GM18868 (cell line): ENCODE data around the gene AKR7A3.
"Not testable (repeated sequence)": the region's sequence is repeated elsewhere in the genome, so short reads cannot be mapped to it uniquely, and the experiment has no call there.

ENCODE experiments used
- ATAC-seq: cut with Tn5 transposase; IDR thresholded peaks from one replicate; pipeline ENCODE4 v1.9.1; 2021; ENCODE audit warnings: mild to moderate bottlenecking, moderate library complexity; ENCODE audit not compliant: unreplicated experiment

AKR7A3 gene

DNA sequence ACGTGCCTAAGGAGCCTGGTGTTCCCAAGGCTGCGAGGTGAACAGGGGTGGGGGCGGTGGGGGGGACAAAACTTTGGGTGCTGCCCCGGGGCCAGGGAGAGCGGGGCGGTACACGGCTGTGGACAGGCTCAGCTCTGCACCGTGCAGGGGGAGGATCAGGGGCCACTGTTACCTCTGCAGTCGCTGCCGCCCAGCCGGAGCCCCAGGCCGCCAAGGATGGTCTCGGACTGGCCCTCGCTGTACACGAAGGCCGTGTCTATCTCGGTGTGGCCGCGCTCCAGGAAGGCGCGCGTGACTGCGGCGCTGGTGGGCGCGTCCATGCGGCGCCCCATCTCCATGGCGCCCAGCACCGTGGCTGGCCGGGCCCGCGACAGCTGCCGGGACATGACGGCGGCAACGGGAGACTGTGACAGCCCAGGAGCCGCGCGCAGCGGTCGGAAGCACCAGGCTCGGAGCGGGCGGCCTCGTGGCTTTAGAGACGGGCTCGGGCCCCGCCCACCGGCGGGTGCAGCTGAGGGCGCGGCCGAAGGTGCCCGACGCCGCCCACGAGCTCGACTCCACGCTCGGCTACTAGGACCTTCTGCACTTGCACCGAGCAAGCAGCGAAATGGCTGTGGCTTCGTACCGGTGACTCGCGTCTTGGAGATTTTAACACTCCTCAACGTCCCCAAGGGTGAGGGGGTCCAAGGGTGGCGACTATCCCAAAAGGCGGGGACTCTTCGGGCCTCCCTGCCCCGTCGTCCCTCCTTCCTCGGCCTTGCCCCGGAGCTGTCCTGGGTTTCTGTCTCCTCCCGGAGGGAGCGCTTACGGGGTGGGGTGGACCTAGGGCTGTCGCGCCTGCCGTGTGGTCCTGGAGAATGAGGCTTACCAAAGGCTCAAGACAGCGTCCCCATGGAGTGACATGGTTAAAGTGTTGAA lies at the start of gene AKR7A3:
AKR7A3 (minus strand) TSS at position 447 of the 918 bp plus-strand sequence; CDS start at position 386, 61 bp downstream.
- not testable (repeated sequence) for ATAC-seq

DNA sequence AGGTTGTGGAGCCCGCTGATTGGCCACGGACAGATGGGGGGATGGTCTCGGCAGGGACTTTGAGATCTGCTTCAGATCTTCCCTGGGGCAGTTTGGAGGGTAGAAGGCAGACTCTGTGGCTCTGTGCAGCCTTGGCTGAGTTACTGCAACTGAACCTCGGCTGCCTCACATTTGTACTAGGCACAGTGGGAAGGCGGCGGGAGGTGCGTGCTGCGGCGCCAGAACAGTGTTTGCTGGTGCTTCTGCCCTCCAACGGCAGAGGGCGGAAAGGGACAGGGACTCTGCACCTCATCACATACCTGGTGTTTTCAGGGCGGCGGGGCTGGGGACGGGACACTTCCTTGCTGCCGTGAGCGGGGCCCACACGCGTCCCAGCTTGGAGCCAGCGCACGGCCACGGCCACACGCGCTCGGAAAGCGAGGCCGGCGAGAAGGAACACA lies 49.8 kb upstream of the AKR7A3 start:
- ATAC-seq = no peak

DNA sequence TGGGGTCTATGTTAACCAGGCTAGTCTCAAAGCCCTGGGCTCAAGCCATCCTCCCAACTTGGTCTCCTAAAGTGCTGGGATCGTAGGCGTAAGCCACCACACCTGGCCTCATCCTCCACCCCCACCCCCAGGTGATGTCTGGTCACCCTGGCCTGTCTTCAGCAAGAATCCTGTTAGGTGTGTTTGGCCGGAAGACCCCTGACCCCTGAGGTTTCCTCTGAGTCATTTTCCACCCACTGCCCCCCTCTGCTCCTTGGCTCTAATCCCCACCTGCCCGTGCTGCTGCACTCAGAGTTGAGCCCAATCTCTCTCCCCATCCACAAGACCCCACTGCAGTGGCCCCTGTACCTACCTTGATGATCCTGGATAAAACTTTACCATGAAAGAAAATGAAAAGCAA lies 48.7 kb upstream of the AKR7A3 start:
- ATAC-seq = no peak

DNA sequence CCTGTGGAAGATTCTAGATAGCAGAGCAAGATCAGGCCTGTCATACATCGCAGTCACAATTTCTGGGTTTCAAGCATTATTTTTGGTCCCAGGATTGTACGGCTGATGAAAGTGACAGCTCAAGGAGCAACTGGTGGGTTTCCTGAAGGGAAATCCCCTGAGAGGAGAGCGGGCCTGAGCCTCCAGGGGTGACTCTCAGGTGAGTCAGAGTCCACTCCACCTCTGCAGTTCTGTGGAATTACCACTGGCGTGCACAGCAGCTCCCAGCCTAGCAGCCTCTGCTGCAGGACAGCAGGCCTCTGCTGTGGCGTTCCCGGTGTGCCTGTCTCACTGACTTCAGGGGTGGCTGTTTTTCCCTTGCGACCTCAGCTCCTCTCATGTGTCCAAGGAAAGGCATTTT lies 48.0 kb upstream of the AKR7A3 start:
- ATAC-seq = no peak

DNA sequence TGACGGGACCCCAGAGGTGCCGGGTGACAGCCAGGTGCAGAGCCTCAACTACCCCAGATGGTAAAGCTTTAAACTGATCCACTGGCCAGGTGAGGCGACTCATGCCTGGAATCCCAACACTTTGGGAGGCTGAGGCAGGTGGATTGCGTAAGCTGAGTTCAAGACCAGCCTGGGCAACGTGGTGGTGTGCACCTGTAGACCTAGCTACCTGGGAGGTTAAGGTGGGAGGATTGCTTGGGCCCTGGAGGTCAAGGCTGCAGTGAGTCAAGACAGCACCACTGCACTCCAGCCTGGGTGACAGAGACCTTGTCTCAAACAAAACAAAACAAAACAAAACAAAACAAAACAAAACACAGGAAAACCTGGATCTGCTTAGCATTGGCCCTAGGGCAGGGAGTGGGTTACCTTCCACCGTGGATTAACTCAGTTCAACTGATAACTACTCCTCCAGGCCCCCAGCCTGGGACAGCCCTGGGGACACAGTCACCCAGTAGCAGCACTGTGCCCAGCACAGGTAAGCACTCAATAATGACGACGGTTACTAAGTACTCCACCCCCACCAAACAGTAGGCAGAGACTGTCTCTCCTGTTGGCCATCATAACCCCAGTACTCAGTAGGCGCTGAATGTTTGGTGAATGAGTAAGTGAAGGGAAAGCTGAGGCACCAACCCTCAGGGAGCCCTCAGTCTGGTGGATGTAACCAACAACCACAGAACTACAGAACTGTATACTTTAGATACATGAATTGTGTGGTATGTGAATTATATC lies 45.2 kb upstream of the AKR7A3 start:
- ATAC-seq = no peak

DNA sequence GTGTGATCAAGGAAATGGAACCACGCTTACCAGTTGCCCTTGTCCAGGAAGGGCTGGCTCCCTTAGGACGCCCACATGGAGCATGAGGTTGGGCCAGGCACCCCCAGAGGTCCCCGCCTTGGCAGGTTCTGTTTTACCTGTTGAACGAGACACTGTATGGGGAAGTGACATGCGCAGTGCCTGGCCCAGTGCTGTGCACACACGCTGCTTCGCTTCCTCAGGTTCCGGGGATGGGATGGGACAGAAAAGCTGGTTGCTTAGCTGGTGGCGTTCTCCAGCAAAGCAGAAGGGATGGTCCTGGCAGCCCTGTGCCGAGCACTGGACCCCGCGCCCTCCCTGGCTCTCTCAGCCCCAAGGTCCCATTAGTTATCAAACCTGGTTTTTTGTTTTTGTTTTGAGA lies 44.3 kb upstream of the AKR7A3 start:
- no peak for ATAC-seq

DNA sequence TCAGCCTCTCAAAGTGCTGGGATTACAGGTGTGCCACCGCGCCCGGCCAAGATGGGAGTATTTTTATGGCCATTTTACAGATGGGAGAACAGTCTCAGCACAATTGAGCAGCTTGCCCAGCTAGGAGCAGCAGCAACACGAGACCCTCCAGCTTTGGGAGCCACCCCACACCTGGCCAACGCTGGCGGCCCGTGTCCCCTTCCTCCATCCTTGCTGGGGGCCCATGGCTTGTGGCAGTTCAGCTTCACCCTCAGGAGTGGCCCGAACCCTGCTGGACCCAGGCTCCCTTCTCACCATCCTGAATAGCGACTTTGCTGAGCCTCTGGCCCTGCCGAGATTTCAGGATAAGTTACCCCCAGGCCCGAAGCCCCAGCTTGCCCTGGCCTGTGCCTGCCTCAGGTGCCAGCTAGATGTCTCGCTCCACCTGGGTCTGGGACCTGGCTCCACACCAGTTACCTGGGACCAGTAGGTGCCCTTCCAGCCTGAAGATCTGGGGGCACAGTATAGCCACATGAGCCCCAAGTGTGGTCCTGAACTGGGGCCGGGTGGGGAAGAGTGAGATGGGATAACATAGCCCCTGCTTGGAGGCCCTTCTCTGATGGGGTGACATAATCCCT lies 42.8 kb upstream of the AKR7A3 start:
- no peak for ATAC-seq

DNA sequence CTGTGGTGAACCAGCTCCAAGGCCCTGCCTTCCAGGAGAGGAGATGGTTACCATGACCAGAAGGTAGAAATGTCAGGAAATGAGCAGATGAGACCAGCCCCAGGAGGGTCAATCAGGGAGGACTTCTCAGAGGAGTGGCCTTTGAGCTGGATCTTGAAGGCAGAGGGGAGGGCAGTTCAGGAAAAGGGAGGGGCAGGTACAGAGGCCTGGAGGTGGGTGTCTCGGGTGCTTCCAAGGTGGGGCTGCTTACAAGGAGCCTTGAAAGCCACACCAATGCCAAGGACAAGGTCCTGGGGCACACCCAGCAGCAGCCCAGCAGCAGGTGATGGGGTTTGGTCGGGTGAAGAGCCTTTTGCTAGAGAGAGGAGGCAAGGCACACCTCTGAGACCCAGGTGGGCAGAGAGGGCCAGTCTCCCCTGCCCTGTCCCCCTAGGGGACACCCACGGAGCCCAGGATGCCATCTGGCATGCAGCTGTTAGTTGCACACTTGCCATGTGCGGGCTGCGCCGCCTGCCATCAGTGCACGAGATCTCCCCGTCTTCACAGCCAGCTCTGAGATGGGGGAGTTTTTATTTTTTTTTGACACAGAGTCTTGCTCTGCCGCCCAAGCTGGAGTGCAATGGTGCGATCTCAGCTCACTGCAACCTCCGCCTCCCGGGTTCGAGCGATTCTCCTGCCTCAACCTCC lies 42.0 kb upstream of the AKR7A3 start:
- no peak for ATAC-seq

DNA sequence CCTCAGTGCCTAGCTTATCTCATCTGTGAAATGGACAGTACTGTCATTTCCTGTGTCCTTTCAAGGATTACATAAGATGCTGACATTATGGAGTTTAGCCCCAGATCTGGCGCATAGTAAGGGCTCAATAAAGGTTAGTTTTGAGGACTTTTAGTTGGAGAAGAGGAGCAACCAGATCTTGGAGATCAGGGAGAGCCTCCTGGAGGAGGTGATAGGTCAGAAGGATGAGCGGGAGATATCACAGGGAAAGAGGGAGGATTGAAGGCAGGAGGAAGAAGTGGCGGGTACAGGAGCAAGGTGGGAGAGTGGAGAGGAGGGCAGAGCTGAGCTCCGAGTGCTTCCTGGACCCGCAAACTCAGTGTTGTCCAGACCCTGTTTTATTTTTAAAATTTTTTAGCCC lies 41.0 kb upstream of the AKR7A3 start:
- no peak for ATAC-seq

DNA sequence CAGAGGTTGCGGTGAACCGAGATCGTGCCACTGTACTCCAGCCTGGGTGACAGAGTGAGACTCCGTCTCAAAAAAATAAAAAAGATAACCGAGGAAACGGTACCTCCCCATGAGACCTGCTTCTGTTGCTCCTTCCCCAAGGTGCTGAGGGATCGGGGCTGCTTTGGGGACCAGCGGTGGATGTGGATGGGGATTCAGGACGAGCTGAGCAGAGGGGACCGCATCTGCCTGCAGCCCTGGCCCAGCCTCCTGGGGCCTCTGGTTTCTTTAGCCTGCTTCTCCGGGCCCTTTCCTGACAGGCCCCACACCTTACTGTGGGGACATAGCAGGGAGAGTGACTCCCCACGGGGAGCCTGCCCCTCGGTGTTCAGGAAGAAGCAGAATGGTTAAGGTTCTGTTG lies 40.6 kb upstream of the AKR7A3 start:
- ATAC-seq = no peak

DNA sequence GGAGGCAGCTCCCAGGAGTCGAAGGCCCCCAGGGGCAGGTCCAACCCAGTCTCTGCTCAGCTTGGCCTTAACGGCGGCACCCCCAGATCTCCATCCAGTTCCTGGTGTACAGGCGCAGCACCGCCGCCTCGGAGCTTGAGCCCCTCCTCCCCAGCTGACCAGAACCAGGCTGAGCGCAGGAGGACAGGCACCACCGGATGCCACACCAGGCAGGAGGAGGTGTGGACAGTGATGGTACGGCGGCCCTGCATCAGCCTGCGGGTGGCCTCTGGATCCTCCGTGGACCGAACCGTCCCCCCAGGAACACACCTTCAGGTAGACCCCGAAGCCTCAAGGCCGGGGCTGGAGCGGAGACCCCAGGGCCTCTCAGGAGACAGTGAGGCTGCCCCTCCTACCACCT lies 39.9 kb upstream of the AKR7A3 start:
- ATAC-seq = no peak

DNA sequence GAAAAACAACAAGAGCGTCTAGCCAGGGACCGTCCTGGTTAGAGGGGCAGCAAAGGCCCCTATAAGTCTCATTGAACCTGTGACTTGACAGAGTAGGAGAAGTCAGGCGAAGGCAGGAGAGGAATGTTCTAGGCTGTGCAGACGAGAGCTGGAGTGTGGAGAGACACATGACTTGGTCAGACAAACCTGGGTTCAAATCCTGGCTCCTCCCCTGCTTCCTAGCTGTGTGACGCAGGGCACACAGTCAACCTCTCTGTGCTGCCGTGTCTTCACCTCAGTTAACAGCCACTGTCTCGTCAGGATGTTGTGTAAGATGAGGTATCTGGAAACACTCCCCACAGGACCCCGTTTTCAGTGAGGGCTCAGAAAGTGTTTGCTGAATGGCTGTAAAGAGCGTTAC lies 39.2 kb upstream of the AKR7A3 start:
- no peak for ATAC-seq

DNA sequence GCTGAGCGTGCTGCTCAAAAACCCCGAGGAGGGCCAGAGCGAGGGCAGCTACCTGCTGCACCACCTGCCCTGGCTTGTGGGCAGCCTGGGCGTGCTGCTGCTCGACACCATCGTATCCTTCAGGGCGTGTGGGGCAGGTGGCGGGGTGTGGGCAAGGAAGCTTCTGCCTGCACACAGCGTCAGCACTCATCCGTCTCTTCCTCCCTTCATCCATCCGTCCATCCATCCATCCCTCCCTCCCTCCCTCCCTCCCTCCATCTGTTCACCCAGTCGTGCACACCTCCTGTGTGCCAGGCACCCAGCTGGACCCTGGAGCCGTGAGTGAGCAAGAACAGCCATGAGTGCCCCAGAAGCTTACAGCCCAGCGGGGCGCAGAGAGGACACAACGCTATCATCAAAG lies 38.7 kb upstream of the AKR7A3 start:
- no peak for ATAC-seq

DNA sequence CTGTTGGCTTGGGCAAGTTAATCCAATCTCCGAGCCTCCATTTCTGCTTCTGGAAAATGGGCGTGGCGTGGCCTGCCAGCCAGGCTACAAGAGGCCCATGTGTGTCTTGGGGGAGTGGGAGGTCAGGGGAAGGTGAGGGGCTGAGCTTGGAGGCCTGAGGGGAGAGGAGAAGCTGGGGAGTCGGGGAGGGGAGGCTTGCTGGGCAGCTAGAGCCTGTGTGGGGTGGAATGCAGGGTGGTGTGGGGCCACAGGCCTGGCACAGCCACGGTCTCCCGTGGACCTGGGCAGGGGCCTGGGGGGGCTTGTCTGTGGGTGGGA lies 38.1 kb upstream of the AKR7A3 start:
- ATAC-seq = no peak

DNA sequence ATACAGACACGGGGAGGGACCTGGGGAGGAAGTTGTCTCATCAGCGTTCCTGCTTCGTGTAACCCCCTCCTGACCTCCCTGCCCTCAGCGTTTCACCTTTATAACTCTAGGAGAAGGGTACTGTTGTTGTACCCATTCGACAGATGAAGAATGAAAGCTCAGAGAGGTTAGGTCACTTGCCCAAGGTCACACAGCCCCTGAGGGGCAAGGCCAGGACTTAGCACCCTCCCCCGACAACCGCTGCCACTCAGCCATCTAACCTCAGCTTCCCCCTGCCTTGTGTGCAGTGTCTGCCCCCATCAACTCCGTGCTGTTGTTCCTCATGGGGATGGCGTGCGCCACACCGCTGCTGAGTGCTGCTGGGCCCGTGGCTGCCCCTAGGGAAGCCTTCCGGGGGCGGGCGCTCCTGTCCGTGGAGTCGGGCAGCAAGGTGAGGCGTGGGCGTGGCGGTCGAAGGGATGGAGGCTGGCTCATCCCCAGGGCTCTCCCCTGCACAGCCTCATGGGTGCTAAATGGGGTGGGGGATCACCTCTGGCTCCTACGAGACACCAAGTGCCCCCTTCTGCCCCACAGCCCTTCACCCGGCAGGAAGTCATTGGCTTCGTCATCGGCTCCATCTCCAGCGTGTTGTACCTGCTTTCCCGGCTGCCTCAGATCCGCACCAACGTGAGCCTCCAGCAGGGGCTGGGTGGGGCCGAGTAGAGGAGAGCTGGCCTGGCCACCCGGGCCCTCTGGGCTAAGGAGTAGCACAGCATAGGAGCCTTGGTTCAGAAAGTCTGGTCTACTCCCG lies 37.6 kb upstream of the AKR7A3 start:
- no peak for ATAC-seq

DNA sequence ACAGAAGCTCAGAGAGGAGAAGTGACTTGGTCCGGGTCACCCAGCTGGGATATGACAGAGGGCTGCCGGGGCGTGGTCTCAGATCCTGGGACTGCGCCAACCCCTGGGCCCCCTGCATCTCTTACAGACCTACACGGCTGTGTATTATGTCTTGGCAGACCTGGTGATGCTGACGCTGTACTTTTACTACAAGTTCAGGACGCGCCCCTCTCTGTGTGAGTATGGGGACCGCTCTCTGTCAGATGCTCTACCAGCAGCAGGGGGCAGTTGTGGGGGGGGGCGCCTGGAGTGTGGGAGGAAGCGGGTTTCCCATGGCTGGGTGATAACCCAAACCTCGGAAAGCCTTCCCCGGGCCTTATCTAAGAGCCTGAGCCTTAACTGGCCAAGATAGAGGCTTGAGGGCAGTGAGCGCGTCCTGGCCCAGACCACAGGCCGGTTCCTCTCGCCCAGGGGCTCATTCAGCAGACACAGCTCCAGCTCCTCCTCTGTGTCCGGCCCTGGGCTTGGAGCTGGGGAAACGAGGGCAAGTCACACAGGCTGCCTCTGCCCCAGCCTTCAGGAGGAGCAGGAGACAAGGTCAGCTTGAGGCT lies 36.9 kb upstream of the AKR7A3 start:
- ATAC-seq = no peak

DNA sequence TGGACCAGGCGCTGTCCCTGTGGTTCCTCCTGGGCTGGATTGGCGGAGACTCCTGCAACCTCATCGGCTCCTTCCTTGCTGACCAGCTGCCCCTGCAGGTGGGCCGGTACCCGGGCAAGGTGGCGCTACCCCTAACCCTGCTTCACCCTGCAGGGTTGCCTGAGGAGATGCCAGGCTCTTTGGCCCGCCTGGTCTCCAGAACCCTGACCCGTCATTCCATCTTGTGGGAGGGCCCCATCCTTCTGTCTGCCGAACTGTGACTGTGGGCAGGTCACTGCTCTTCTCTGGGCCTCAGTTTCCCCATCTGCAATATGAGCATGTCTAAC lies 36.1 kb upstream of the AKR7A3 start:
- ATAC-seq = no peak

DNA sequence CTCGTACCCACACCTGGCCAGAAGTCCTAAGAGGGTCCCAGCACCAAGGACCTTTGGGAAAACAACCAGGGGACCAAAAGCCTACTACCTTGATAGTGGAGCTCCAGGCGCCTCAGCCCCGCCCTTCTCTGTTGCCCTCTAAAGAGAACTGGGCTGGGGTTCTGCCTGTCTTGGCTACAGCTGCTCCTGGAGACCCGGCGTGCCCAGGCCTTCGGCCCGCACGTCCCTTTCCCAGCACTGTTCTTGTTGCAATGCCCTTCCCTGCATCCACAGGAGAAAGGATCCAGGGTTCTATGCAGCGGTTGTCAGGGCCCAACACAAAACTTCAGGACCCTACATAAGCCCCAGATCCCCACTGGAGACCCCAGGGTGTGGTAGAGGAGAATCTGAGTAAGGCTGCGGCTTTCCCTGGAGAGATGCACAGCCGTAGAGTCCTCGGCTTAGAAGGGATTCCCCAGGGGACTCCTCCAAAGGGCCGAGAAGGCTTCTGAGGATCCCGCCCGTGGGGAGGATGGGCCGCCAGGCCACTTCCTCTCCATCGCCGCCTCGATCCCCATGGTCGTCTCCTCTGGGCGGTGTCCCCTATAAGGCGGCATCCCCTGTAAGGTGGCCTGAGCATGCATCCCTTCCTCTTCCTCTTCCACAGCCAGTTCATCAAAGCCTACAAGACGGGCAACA lies 35.6 kb upstream of the AKR7A3 start:
- ATAC-seq = no peak

DNA sequence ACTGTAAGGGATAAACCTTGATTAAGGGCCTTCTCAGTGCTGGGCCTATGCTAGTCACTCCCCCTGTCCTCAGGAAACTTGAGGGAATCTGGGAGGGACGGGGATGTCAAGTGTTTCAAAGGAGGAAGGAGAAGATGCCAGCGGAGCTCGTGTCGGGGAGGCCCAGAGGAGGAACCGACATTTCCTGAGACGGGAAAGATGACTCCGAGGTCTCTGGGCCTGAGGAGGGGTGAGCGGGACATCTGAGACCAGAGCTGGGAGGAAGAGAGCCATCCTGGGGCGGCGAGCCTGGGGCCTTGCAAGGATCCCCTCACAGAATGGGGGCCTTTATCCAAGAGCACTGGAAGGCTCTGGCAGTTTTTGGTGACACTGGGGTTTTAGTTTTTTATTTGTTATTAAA lies 33.9 kb upstream of the AKR7A3 start:
- no peak for ATAC-seq

DNA sequence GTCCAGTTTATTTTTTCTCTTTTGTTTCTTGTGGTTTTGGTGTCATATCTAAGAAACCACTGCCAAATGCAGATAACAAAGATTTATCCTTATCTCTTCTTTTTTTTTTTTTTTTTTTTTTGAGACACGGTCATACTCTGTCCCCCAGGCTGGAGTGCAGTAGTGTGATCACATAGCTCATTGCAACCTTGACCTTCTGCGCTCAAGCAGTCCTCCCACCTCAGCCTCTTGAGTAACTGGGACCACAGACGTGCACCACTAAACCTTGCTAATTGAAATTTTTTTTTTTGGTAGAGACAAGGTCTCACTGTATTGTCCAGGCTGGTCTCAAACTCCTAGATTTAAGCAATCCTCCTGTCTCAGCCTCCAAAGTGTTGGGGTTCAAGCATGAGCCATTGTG lies 32.5 kb upstream of the AKR7A3 start:
- no peak for ATAC-seq
